Upper lobe of left lung (tissue), 6 donors: ENCODE measurements around the gene ALX4. TPM values are rescaled to one million over a fixed set of nuclear protein-coding genes. Genes with fewer than 3 reads are reported as not detected.

Source experiments
- ATAC-seq, 2 donors: fragments of 200-7000 bp; cut with Tn5 transposase; one replicate each; pipeline ENCODE4 v1.9.1; 2022; ENCODE audit warnings: mild to moderate bottlenecking in 2 of 2, moderate library complexity in 2 of 2; ENCODE audit not compliant: low FRiP score in 2 of 2
- DNase-seq, 2 donors: peaks; one replicate each; pipeline ENCODE4 v3.0.0-alpha.2; 2019 to 2020
- H3K27ac ChIP-seq, 4 donors: fragments of 200-600 bp; sonication (generic); one replicate each; pipeline ENCODE4 v1.5.1; 2016 to 2019
- H3K27me3 ChIP-seq, 4 donors: fragments of 200-600 bp; sonication (generic); one replicate each; pipeline ENCODE4 v1.5.1; 2017 to 2019
- H3K36me3 ChIP-seq, 4 donors: fragments of 200-600 bp; sonication (generic); one replicate each; pipeline ENCODE4 v1.5.1; 2016 to 2019
- H3K4me1 ChIP-seq, 4 donors: fragments of 200-600 bp; sonication (generic); one replicate each; pipeline ENCODE4 v1.5.1; 2018 to 2019
- H3K4me3 ChIP-seq, 4 donors: fragments of 200-600 bp; sonication (generic); one replicate each; pipeline ENCODE4 v1.5.1; 2017 to 2019; ENCODE audit warnings: mild to moderate bottlenecking in 2 of 4, moderate library complexity in 1 of 4
- H3K9me3 ChIP-seq, 4 donors: fragments of 200-600 bp; sonication (generic); one replicate each; pipeline ENCODE4 v1.5.1; 2018 to 2019
- EP300 ChIP-seq, 4 donors: sonication (generic); formaldehyde crosslinking; IDR thresholded peaks; one replicate each; pipeline ENCODE4 v1.5.1; 2017; ENCODE audit warnings: antibody characterized with exemption in 4 of 4, control low read depth in 2 of 4
- POLR2A ChIP-seq, 4 donors: fragments of 450-650 bp; IDR thresholded peaks; one replicate each; pipeline ENCODE4 v1.5.1; 2016 to 2017; ENCODE audit warnings: antibody characterized with exemption in 4 of 4, mild to moderate bottlenecking in 2 of 4
- POLR2AphosphoS5 ChIP-seq, 2 donors: sonication (generic); formaldehyde crosslinking; IDR thresholded peaks; one replicate each; pipeline ENCODE4 v1.5.1; 2017; ENCODE audit warnings: antibody characterized with exemption in 2 of 2
- WGBS, 2 donors: methylation state at CpG; one replicate each; pipeline ENCODE4 v1.1.5; 2017 to 2018; 5-methylcytosine and 5-hydroxymethylcytosine counted together
- total RNA-seq, 6 donors: library from RNA; depleted of rRNA in 4 of 6; stranded (reverse); fragments of >200 nt in 4 of 6; gene quantifications; one replicate each; pipeline versions ENCODE4 v1.1.0 to v1.2.1, GENCODE V29; 2016 to 2021
- TF ChIP-seq, protein P1 (sequence below), 6 experiments: fragments of 450-650 bp in 4 of 6; fragments of 200-600 bp in 2 of 6; sonication (generic) in 2 of 6; IDR thresholded peaks; one replicate each; pipeline ENCODE4 v1.5.1; 2016 to 2019; ENCODE audit warnings: antibody characterized with exemption in 6 of 6
- donor health status: DM: no; HTN: no; CAD: no; lungs with moderate emphysema.
- donor health status: DM: no; HTN: yes; CAD: no; lungs with severe emphysema.

The ALX4 gene
- total RNA-seq, 6 donors from 2014 or later: not detected

DNA sequence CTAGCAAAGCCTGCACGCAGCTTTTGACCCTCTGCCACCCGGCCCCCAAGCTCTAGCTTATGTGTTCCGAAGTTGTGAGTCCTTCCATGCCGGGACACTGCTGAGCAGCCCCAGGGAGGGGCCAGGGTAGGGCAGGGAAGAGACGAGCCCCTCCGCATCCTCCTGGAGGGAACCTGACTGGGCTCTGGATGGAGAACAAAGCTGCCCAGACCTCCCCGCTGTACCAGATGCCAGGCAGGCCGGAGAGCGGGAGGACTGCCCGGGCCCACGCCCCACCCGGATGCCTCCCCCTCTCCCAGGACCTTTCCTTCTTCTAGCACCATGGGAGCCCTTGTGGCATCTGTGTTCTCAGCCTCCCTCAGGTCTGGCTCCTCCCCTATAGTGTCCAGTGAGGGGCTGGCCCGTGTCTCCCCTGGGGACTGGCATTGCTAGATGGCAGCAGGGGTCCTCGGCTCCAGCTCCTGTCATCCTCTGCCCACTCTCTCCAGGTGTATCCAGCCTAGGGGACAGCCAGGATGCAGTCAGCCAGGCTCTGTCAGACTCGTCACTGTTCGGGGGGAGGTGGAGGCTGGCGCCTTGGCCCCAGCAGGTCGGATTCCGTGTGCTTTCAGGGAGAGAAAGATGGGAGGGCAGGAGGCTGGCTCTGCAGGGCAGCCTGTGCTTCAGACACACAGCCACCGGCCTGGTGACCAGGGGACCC is 46.1 kb downstream of the ALX4 start:
- WGBS, 2 donors: 86 to 91% methylated on average over 10 to 20 of the region's 20 CpGs

DNA sequence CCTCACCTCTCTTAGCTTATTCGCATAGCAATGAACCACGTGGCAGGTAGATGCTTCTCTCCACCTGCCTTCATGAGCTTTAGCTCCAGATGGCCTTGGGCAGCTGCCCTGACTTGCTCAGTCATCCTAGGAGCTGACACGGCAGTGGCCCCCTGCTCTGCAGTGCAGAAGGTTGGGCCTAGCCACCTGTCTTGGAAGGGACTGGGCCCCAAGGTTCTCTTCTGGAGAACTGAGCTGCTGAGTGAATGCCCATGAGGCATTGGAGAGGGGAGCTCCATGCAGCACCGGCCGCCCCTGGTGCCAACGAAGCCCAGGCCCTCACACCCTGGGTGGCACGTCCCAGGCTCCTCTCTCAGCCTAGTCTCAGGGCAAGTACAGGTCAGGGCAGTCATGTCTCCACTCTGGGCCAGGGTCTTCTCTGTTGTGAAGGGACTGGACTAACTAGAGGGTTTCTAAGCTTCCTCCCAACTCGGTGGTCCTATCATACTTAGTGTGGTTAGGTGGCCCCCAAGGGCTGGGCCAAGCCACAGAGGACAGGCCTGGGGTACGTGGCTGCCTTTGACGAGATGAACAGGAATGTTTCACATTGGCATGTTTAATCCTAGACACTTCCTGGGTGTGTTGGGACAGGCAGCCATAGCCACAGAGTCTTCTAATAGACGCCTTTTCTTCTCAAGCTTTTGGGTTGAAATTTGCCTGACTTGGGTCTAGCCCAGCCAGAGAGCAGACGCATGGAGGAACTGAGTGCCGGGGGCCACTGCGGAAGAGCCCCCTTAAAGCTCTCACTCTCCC is 47.9 kb downstream of the ALX4 start:
- H3K27ac ChIP-seq: no peak overlapping the region
- no peaks in the 10 kb centered on the region for H3K36me3 ChIP-seq
- TF ChIP-seq POLR2AphosphoS5 (IDR thresholded peaks at IDR 0.05) (no peak), POLR2A (IDR thresholded peaks at IDR 0.05) (no peak)
- H3K4me1 ChIP-seq: no peaks in the 10 kb centered on the region
- WGBS, 2 donors: 90 to 92% methylated on average over 6 to 14 of the region's 14 CpGs
- peak in 1 of 2 donors; percentile 53 for DNase-seq
- H3K4me3 ChIP-seq: no peak overlapping the region
- H3K9me3 ChIP-seq: no peaks in the 10 kb centered on the region
- no peak for ATAC-seq
- no peaks in the 10 kb centered on the region for H3K27me3 ChIP-seq

More for the DNA sequence above, 46.1 kb downstream of the ALX4 start:
- Histone ChIP-seq H3K4me3 (no peak overlapping the region), H3K27ac (no peak overlapping the region), H3K9me3 (no peaks in the 10 kb centered on the region), H3K36me3 (no peaks in the 10 kb centered on the region), H3K27me3 (no peaks in the 10 kb centered on the region), H3K4me1 (no peaks in the 10 kb centered on the region)
- DNase-seq (peak in 1 of 2 donors; percentile 59), ATAC-seq (no peak)
- TF ChIP-seq POLR2AphosphoS5 (IDR thresholded peaks at IDR 0.05): no peak
- TF ChIP-seq, protein P1, sequence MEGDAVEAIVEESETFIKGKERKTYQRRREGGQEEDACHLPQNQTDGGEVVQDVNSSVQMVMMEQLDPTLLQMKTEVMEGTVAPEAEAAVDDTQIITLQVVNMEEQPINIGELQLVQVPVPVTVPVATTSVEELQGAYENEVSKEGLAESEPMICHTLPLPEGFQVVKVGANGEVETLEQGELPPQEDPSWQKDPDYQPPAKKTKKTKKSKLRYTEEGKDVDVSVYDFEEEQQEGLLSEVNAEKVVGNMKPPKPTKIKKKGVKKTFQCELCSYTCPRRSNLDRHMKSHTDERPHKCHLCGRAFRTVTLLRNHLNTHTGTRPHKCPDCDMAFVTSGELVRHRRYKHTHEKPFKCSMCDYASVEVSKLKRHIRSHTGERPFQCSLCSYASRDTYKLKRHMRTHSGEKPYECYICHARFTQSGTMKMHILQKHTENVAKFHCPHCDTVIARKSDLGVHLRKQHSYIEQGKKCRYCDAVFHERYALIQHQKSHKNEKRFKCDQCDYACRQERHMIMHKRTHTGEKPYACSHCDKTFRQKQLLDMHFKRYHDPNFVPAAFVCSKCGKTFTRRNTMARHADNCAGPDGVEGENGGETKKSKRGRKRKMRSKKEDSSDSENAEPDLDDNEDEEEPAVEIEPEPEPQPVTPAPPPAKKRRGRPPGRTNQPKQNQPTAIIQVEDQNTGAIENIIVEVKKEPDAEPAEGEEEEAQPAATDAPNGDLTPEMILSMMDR (IDR thresholded peaks at IDR 0.05): no peak
- no peak for TF ChIP-seq POLR2A (IDR thresholded peaks at IDR 0.05)
- no peak for TF ChIP-seq EP300 (IDR thresholded peaks at IDR 0.05)

DNA sequence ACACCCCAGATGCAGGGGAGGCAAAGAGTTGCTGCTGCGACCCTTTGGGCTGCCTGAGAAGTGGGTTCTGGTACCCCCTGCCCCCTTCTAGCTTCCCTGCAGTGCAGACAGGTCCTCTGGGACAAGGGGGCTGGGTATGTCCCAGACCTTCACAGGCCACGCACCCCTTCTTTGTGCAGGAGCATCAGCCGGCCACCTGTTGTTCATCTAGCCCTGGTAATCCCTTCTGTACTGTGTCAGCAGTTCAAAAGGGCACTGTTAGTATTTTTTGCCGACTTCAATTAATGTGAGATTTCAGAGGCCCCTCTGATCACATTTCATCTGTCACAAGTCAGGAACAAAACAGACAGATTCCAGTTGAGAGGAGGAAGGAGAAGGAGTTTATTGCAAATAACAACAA is 49.9 kb downstream of the ALX4 start:
- no peaks in the 10 kb centered on the region for H3K27me3 ChIP-seq
- 77 to 83% methylated on average over 4 of the region's 4 CpGs for WGBS, 2 donors
- no peak overlapping the region for H3K4me3 ChIP-seq

DNA sequence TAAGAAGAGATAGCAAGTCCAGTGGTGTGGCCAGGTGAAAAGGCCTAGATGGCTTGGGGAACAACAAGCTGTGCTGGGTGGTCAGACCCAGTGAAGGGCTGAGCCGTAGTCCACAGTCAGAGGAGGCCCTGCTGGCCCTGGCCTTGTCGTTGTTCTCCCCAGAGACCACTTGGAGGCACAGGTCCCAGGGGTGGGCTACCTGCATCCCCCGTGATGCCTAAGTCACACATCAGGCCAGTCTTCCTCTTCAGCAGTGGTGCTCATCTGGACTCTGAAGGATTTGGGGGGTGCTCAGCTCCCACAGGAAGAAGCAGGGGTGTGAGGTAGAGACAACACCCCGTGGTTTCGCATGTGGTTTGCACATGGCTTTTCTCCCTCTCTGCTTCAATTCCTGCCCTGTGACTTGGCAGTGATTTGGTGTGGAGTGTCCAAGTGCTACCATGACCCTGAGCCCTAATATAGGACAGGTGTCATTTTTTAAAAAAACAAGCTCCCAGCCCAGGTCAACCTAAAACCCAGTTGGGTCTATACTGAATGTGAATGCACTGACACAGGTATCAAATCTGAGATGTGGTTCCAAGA is 51.0 kb downstream of the ALX4 start:
- H3K27ac ChIP-seq: no peak overlapping the region
- H3K27me3 ChIP-seq: no peaks in the 10 kb centered on the region
- 82 to 88% methylated on average over 4 to 5 of the region's 5 CpGs for WGBS, 2 donors
- ATAC-seq (no peak), DNase-seq (no peak)
- H3K4me1 ChIP-seq: no peaks in the 10 kb centered on the region
- H3K36me3 ChIP-seq: no peaks in the 10 kb centered on the region
- no peak for TF ChIP-seq EP300 (IDR thresholded peaks at IDR 0.05)
- no peak for TF ChIP-seq POLR2A (IDR thresholded peaks at IDR 0.05)
- TF ChIP-seq, protein P1 (IDR thresholded peaks at IDR 0.05): no peak
- no peak for TF ChIP-seq POLR2AphosphoS5 (IDR thresholded peaks at IDR 0.05)
- no peaks in the 10 kb centered on the region for H3K9me3 ChIP-seq
- no peak overlapping the region for H3K4me3 ChIP-seq

More for the DNA sequence above, 49.9 kb downstream of the ALX4 start:
- DNase-seq: no peak
- Histone ChIP-seq H3K36me3 (no peaks in the 10 kb centered on the region), H3K9me3 (no peaks in the 10 kb centered on the region), H3K4me1 (no peaks in the 10 kb centered on the region), H3K27ac (no peak overlapping the region)
- TF ChIP-seq, protein P1 (IDR thresholded peaks at IDR 0.05): no peak
- TF ChIP-seq EP300 (IDR thresholded peaks at IDR 0.05): no peak
- TF ChIP-seq POLR2A (IDR thresholded peaks at IDR 0.05): no peak
- ATAC-seq: no peak

DNA sequence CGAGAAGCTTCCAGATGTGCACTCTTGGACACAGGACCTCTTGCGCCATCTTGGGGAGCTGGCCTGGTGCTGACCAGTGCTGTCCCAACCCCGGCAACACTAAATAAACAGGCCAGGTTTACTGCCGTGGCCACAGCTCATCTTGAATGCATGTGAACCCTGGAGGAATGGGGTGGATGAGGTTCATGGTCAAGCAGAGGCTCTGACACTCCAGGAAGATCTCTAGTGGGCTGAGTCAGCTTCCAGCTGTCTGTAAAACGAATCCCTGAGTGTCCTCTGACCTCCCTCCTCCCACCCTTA is 51.8 kb downstream of the ALX4 start:
- 79 to 84% methylated on average over 5 of the region's 5 CpGs for WGBS, 2 donors

More for the DNA sequence above, 51.8 kb downstream of the ALX4 start:
- H3K27me3 ChIP-seq: no peaks in the 10 kb centered on the region
- no peak overlapping the region for H3K4me3 ChIP-seq
- no peak for ATAC-seq
- H3K9me3 ChIP-seq: peaks cover 0 to 3% (median 1%) of the 10 kb centered on the region in 4 donors
- no peaks in the 10 kb centered on the region for H3K4me1 ChIP-seq
- no peak for DNase-seq
- no peak overlapping the region for H3K27ac ChIP-seq
- TF ChIP-seq, protein P1 (IDR thresholded peaks at IDR 0.05): no peak
- TF ChIP-seq EP300 (IDR thresholded peaks at IDR 0.05) (no peak), POLR2A (IDR thresholded peaks at IDR 0.05) (no peak), POLR2AphosphoS5 (IDR thresholded peaks at IDR 0.05) (no peak)
- no peaks in the 10 kb centered on the region for H3K36me3 ChIP-seq
